HG03460 (cell line): ENCODE results near the gene TRIM37.
"Not testable (repeated sequence)": the region's sequence is repeated elsewhere in the genome, so short reads cannot be mapped to it uniquely, and the experiment has no call there.

Experiments used
- ATAC-seq: cut with Tn5 transposase; IDR thresholded peaks from one replicate; pipeline ENCODE4 v1.9.1; 2021; ENCODE audit not compliant: unreplicated experiment

Gene TRIM37

GRCh38 chr17:59110973-59111372 is 4.3 kb upstream of the TRIM37 start:
- ATAC-seq = no peak

- ATAC-seq = no peak
These were observed 1.9 kb upstream of the TRIM37 start for GRCh38 chr17:59108400-59109102.

GRCh38 chr17:59107306-59107670 is 608 bp upstream of the TRIM37 start:
- ATAC-seq = no peak

GRCh38 chr17:59105852-59106462 is 723 bp downstream of the TRIM37 start:
- peak; percentile 39 for ATAC-seq

GRCh38 chr17:59101178-59101577 is 5.5 kb downstream of the TRIM37 start:
- ATAC-seq = no peak

- no peak for ATAC-seq
These were observed 8.8 kb downstream of the TRIM37 start for GRCh38 chr17:59097876-59098275.

GRCh38 chr17:59094861-59095530 is 11.7 kb downstream of the TRIM37 start:
- ATAC-seq = no peak

- no peak for ATAC-seq
These were observed 12.9 kb downstream of the TRIM37 start for GRCh38 chr17:59093702-59094231.

- no peak for ATAC-seq
These were observed 13.5 kb downstream of the TRIM37 start for GRCh38 chr17:59093145-59093701.

GRCh38 chr17:59090593-59090992 is 16.1 kb downstream of the TRIM37 start:
- ATAC-seq = not testable (repeated sequence)

GRCh38 chr17:59084154-59084553 is 22.5 kb downstream of the TRIM37 start:
- ATAC-seq = no peak

GRCh38 chr17:59074494-59074893 is 32.2 kb downstream of the TRIM37 start:
- ATAC-seq = no peak

- ATAC-seq = no peak
These were observed 32.7 kb downstream of the TRIM37 start for GRCh38 chr17:59073972-59074371.

GRCh38 chr17:59069856-59070255 is 36.8 kb downstream of the TRIM37 start:
- ATAC-seq = no peak

GRCh38 chr17:59067756-59068155 is 38.9 kb downstream of the TRIM37 start:
- peak; percentile 59 for ATAC-seq

GRCh38 chr17:59067340-59067739 is 39.3 kb downstream of the TRIM37 start:
- no peak for ATAC-seq

GRCh38 chr17:59062509-59062908 is 44.2 kb downstream of the TRIM37 start:
- no peak for ATAC-seq

- no peak for ATAC-seq
These were observed 49.8 kb downstream of the TRIM37 start for GRCh38 chr17:59056857-59057256.

GRCh38 chr17:59049798-59050197 is 56.9 kb downstream of the TRIM37 start:
- ATAC-seq = no peak

- ATAC-seq = no peak
These were observed 59.1 kb downstream of the TRIM37 start for GRCh38 chr17:59047616-59048015.

- ATAC-seq = no peak
These were observed 60.5 kb downstream of the TRIM37 start for GRCh38 chr17:59046192-59046591.

GRCh38 chr17:59038734-59039133 is 67.9 kb downstream of the TRIM37 start:
- no peak for ATAC-seq
